Measurements from ENCODE around the gene FOXL2. TPM values are rescaled to one million over a fixed set of nuclear protein-coding genes. Genes with fewer than 3 reads are reported as not detected.

Gene FOXL2
- polyA plus RNA-seq, 1 of the 3 experiments (the other 2 are of a cell fraction), result not detected

- Histone ChIP-seq H3K27ac (ENCODE audit: low read depth in 2 of 2, low read length in 1 of 2) (no peak overlapping the region), H3K4me1 (ENCODE audit: control insufficient read depth in 1 of 2, insufficient read depth in 2 of 2, low read depth in 1 of 2, low read length in 1 of 2) (no peaks in the 10 kb centered on the region), H3K36me3 (replicated peaks in 1 of 2; ENCODE audit: control insufficient read depth in 1 of 2, insufficient read depth in 2 of 2, low read length in 1 of 2) (no peaks in the 10 kb centered on the region), H3K4me2 (no peak overlapping the region), H4K20me1 (ENCODE audit: insufficient read depth) (no peaks in the 10 kb centered on the region), H3K9me3 (0 out of 2 replicates have a peak, but pooled peaks cover 6% of the 10 kb centered on the region), H2AFZ (ENCODE audit: low read depth) (no peak overlapping the region), H3K4me3 (ENCODE audit: low read depth in 2 of 2, low read length in 1 of 2) (no peak overlapping the region), H3K79me2 (ENCODE audit: insufficient read depth) (no peaks in the 10 kb centered on the region), H3K9ac (no peak overlapping the region), H3K9me2 (no peaks in the 10 kb centered on the region), H3F3A (replicated peaks; ENCODE audit: insufficient read depth) (no peaks in the 10 kb centered on the region), H3K27me3 (ENCODE audit: insufficient read depth) (peaks cover 8% of the 10 kb centered on the region; the same call in 1 of the 2 replicates)
- TF ChIP-seq YY1 (IDR thresholded peaks at IDR 0.05; ENCODE audit: low read depth) (no peak), SMC3 (IDR thresholded peaks at IDR 0.05; ENCODE audit: low read depth, low read length) (no peak), REST (IDR thresholded peaks at IDR 0.05; ENCODE audit: low read depth, low read length) (no peak), MEF2A (IDR thresholded peaks at IDR 0.05; ENCODE audit: borderline replicate concordance, low read depth) (no peak), IRF3 (IDR thresholded peaks at IDR 0.05; ENCODE audit: low read depth, low read length) (no peak), ELF1 (IDR thresholded peaks at IDR 0.05) (no peak), EZH2phosphoT487 (IDR thresholded peaks at IDR 0.05; ENCODE audit: borderline replicate concordance, low read depth) (no peak), RAD21 (IDR thresholded peaks at IDR 0.05; ENCODE audit: low read length) (no peak), PBX3 (IDR thresholded peaks at IDR 0.05) (no peak), CHD2 (IDR thresholded peaks at IDR 0.05; ENCODE audit: low read length, partially characterized antibody) (no peak), FOXM1 (IDR thresholded peaks at IDR 0.05; ENCODE audit: low read depth) (no peak), SIN3A (IDR thresholded peaks at IDR 0.05; ENCODE audit: borderline replicate concordance, low read depth, low read length) (no peak), ZBTB33 (IDR thresholded peaks at IDR 0.05; ENCODE audit: borderline replicate concordance, low read depth) (no peak), GABPA (IDR thresholded peaks at IDR 0.05; ENCODE audit: low read depth) (no peak), USF1 (IDR thresholded peaks at IDR 0.05; ENCODE audit: borderline replicate concordance, low read depth) (no peak), MAX (IDR thresholded peaks at IDR 0.05; ENCODE audit: low read depth) (no peak), NFIC (IDR thresholded peaks at IDR 0.05; ENCODE audit: borderline replicate concordance) (no peak), POLR2AphosphoS5 (IDR thresholded peaks at IDR 0.05; ENCODE audit: low read depth, low read length) (no peak), MXI1 (IDR thresholded peaks at IDR 0.05; ENCODE audit: low read depth, low read length) (no peak), RXRA (IDR thresholded peaks at IDR 0.05; ENCODE audit: borderline replicate concordance, low read depth) (no peak)
- WGBS (ENCODE audit: low lambda C conversion rate), result 24% methylated on average over 2 of the region's 2 CpGs
- no peak for DNase-seq
- POLR2A ChIA-PET, result no interaction called here
- CTCF ChIA-PET, result no interaction called here
These were observed 17.3 kb upstream of the FOXL2 start for GRCh38 chr3:138964264-138964663.
